H1 (cell line): ENCODE data around the gene CPNE5. TPM values are rescaled to one million over a fixed set of nuclear protein-coding genes. Genes with fewer than 3 reads are reported as not detected.

ENCODE experiments used
- CTCF ChIA-PET: fragments of 300-600 bp; sonication (Branson Sonifier 250); formaldehyde crosslinking; loops from one replicate; lab custom pipeline; 2021; ENCODE audit not compliant: partially characterized antibody; lab: Charles Lee
- POLR2A ChIA-PET: fragments of 300-600 bp; sonication (Branson Sonifier 250); formaldehyde crosslinking; loops from one replicate; lab custom pipeline; 2021; ENCODE audit warnings: inconsistent platforms; ENCODE audit not compliant: partially characterized antibody; lab: Charles Lee
- DNase-seq, 2 experiments: peaks; one replicate each; pipeline versions ENCODE4 v3.0.0 to v3.0.0-alpha.2; 2010 to 2022; ENCODE audit warnings: low spot score in 2 of 2, low read depth in 1 of 2, mixed read lengths in 1 of 2
- FAIRE-seq: peaks from 2 replicates; lab custom pipeline; 2011; peaks lifted over from hg19 to GRCh38; lab: Jason Lieb, UNC
- H2AFZ ChIP-seq: 2 replicates; pipeline ENCODE4 v1.8.1; 2012; ENCODE audit warnings: low read length, inconsistent platforms
- H2AK5ac ChIP-seq: 2 replicates; pipeline ENCODE4 v1.6.1; 2013; ENCODE audit warnings: low read depth, low read length
- H2BK120ac ChIP-seq: replicated peaks from 2 replicates; pipeline ENCODE3; 2013; ENCODE audit warnings: low read depth, low read length, inconsistent platforms
- H2BK12ac ChIP-seq: 2 replicates; pipeline ENCODE4 v1.6.1; 2013; ENCODE audit warnings: low read depth, low read length
- H2BK15ac ChIP-seq: 2 replicates; pipeline ENCODE4 v1.6.1; 2013; ENCODE audit warnings: low read length
- H2BK20ac ChIP-seq: 2 replicates; pipeline ENCODE4 v1.6.1; 2013; ENCODE audit warnings: low read length
- H2BK5ac ChIP-seq: 2 replicates; pipeline ENCODE4 v1.6.1; 2013; ENCODE audit warnings: low read depth, low read length
- H3K14ac ChIP-seq: 2 replicates; pipeline ENCODE4 v1.6.1; 2013; ENCODE audit warnings: inconsistent platforms; ENCODE audit not compliant: insufficient read length
- H3K18ac ChIP-seq: 2 replicates; pipeline ENCODE4 v1.6.1; 2013; ENCODE audit warnings: low read length; ENCODE audit errors: extremely low read depth
- H3K23ac ChIP-seq: 2 replicates; pipeline ENCODE4 v1.6.1; 2013; ENCODE audit warnings: inconsistent platforms; ENCODE audit not compliant: insufficient read length
- H3K23me2 ChIP-seq: 2 replicates; pipeline ENCODE4 v1.6.1; 2013; ENCODE audit warnings: low read depth, low read length
- H3K27ac ChIP-seq: 2 replicates; pipeline ENCODE4 v1.6.1; 2011; ENCODE audit warnings: low read depth, low read length, inconsistent platforms
- H3K27me3 ChIP-seq, 4 experiments: replicated peaks in 1 of 4; 1 replicate in 1 of 4; 2 replicates in 3 of 4; pipeline versions ENCODE4 v1.6.1 to v1.8.1; 2011 to 2013; ENCODE audit warnings: low read length in 3 of 4, mild to moderate bottlenecking in 3 of 4, inconsistent platforms in 2 of 4, mixed read lengths in 2 of 4, moderate library complexity in 1 of 4; ENCODE audit not compliant: control insufficient read depth in 3 of 4, insufficient read depth in 3 of 4; ENCODE audit errors: extremely low read depth in 1 of 4
- H3K36me3 ChIP-seq, 4 experiments: 2 replicates each; pipeline versions ENCODE4 v1.6.1 to v1.8.1; 2011 to 2013; ENCODE audit warnings: mild to moderate bottlenecking in 4 of 4, low read length in 3 of 4, moderate library complexity in 2 of 4, control low read depth in 1 of 4, inconsistent platforms in 1 of 4; ENCODE audit not compliant: insufficient read depth in 4 of 4, control insufficient read depth in 2 of 4
- H3K4ac ChIP-seq: replicated peaks from 2 replicates; pipeline ENCODE3; 2013; ENCODE audit warnings: low read length, low read depth, mixed read lengths, inconsistent platforms; ENCODE audit not compliant: insufficient read length
- H3K4me1 ChIP-seq, 4 experiments: replicated peaks in 1 of 4; 1 replicate in 1 of 4; 2 replicates in 3 of 4; pipeline versions ENCODE4 v1.6.1 to v1.8.1; 2011 to 2013; ENCODE audit warnings: low read length in 3 of 4, inconsistent platforms in 2 of 4, mixed read lengths in 1 of 4; ENCODE audit not compliant: insufficient read depth in 4 of 4, control insufficient read depth in 3 of 4
- H3K4me2 ChIP-seq, 2 experiments: 2 replicates each; pipeline versions ENCODE4 v1.6.1 to v1.8.1; 2011 to 2013; ENCODE audit warnings: low read depth in 2 of 2, low read length in 2 of 2, control low read depth in 1 of 2, inconsistent platforms in 1 of 2, mild to moderate bottlenecking in 1 of 2; ENCODE audit not compliant: insufficient read depth in 1 of 2
- H3K4me3 ChIP-seq, 4 experiments: fragments of 200-600, 300-600 bp in 1 of 4; sonication (generic), shearing (Covaris generic), sonication (Bioruptor Twin) in 1 of 4; 2 replicates each; pipeline versions ENCODE4 v1.5.1 to v1.8.1; 2011 to 2016; ENCODE audit warnings: low read length in 4 of 4, low read depth in 3 of 4, control low read depth in 2 of 4, inconsistent platforms in 2 of 4, mild to moderate bottlenecking in 2 of 4, mixed read lengths in 1 of 4, moderate library complexity in 1 of 4; ENCODE audit not compliant: insufficient read depth in 2 of 4; ENCODE audit errors: extremely low read depth in 1 of 4
- H3K56ac ChIP-seq: replicated peaks from 2 replicates; pipeline ENCODE3; 2013; ENCODE audit warnings: low read depth, mild to moderate bottlenecking, mixed read lengths, low read length, inconsistent platforms; ENCODE audit not compliant: insufficient read length
- H3K79me1 ChIP-seq: 2 replicates; pipeline ENCODE4 v1.6.1; 2013; ENCODE audit warnings: low read depth, low read length, control low read depth
- H3K79me2 ChIP-seq, 2 experiments: 2 replicates each; pipeline versions ENCODE4 v1.6.1 to v1.8.1; 2012 to 2013; ENCODE audit warnings: low read length in 2 of 2, mild to moderate bottlenecking in 2 of 2, inconsistent platforms in 1 of 2; ENCODE audit not compliant: insufficient read depth in 2 of 2, control insufficient read depth in 1 of 2
- H3K9ac ChIP-seq, 4 experiments: replicated peaks in 1 of 4; 1 replicate in 1 of 4; 2 replicates in 3 of 4; pipeline versions ENCODE4 v1.6.1 to v1.8.1; 2011 to 2013; ENCODE audit warnings: low read depth in 3 of 4, low read length in 3 of 4, control low read depth in 2 of 4, mild to moderate bottlenecking in 2 of 4, moderate library complexity in 2 of 4, inconsistent platforms in 1 of 4; ENCODE audit errors: extremely low read depth in 1 of 4
- H3K9me3 ChIP-seq, 2 experiments: 2 replicates each; pipeline versions ENCODE4 v1.6.1 to v1.8.1; 2012 to 2013; ENCODE audit warnings: mild to moderate bottlenecking in 2 of 2, moderate library complexity in 2 of 2, control low read depth in 1 of 2, inconsistent platforms in 1 of 2, low read depth in 1 of 2, low read length in 1 of 2, mixed read lengths in 1 of 2; ENCODE audit not compliant: insufficient read depth in 2 of 2
- H4K20me1 ChIP-seq, 2 experiments: replicated peaks in 1 of 2; 2 replicates each; pipeline versions ENCODE3 to v1.8.1; 2011 to 2013; ENCODE audit warnings: inconsistent platforms in 2 of 2, low read length in 2 of 2, mild to moderate bottlenecking in 1 of 2; ENCODE audit not compliant: insufficient read depth in 2 of 2, control insufficient read depth in 1 of 2
- H4K5ac ChIP-seq: 2 replicates; pipeline ENCODE4 v1.6.1; 2013; ENCODE audit warnings: low read length, low read depth, mixed read lengths, inconsistent platforms; ENCODE audit not compliant: insufficient read length
- H4K8ac ChIP-seq: 2 replicates; pipeline ENCODE4 v1.8.0; 2013; ENCODE audit warnings: mild to moderate bottlenecking, moderate library complexity, low read length, inconsistent platforms; ENCODE audit not compliant: insufficient read depth; ENCODE audit errors: extremely low read depth
- H4K91ac ChIP-seq: replicated peaks from 2 replicates; pipeline ENCODE3; 2013; ENCODE audit warnings: low read length, mixed read lengths, inconsistent platforms; ENCODE audit not compliant: insufficient read length
- BCL11A ChIP-seq, 2 experiments: IDR thresholded peaks; one replicate each; pipeline ENCODE4 v1.6.1; 2011; ENCODE audit warnings: low read depth in 2 of 2, low read length in 2 of 2, mild to moderate bottlenecking in 2 of 2
- BRCA1 ChIP-seq: IDR thresholded peaks from 2 replicates; pipeline ENCODE4 v1.6.1; 2012; ENCODE audit warnings: low read depth, low read length, improper control_type of control experiment
- CEBPB ChIP-seq: IDR thresholded peaks from 2 replicates; pipeline ENCODE4 v1.6.1; 2012; ENCODE audit warnings: low read depth, low read length
- POLR2AphosphoS5 ChIP-seq: IDR thresholded peaks from 2 replicates; pipeline ENCODE4 v1.6.1; 2011; ENCODE audit warnings: low read depth, low read length
- RXRA ChIP-seq: IDR thresholded peaks from 2 replicates; pipeline ENCODE4 v1.6.1; 2011; ENCODE audit warnings: low read depth, mild to moderate bottlenecking, low read length, moderate library complexity; ENCODE audit not compliant: insufficient read depth
- SIRT6 ChIP-seq: IDR thresholded peaks from one replicate; pipeline ENCODE4 v1.7.1; 2012; ENCODE audit warnings: low read length, inconsistent platforms
- SP1 ChIP-seq: IDR thresholded peaks from 2 replicates; pipeline ENCODE4 v1.6.1; 2011; ENCODE audit warnings: low read depth, low read length
- SRF ChIP-seq: IDR thresholded peaks from 2 replicates; pipeline ENCODE4 v1.6.1; 2011; ENCODE audit warnings: mild to moderate bottlenecking, low read depth, low read length, moderate library complexity
- TAF7 ChIP-seq: optimal IDR thresholded peaks from 2 replicates; pipeline ENCODE3; 2011; ENCODE audit warnings: low read depth, mild to moderate bottlenecking, inconsistent platforms, low read length, moderate library complexity, borderline replicate concordance
- YY1 ChIP-seq: IDR thresholded peaks from 2 replicates; pipeline ENCODE4 v1.6.1; 2011; ENCODE audit warnings: low read depth, mild to moderate bottlenecking, low read length
- WGBS, 2 experiments: shearing (Covaris generic) in 1 of 2; methylation state at CpG; one replicate each; pipeline versions ENCODE4 v1.1.6 to v1.1.7; 2013 to 2015; ENCODE audit warnings: low lambda C conversion rate in 2 of 2, mixed read lengths in 2 of 2, inconsistent platforms in 1 of 2, low coverage in 1 of 2, missing lambda C conversion rate in 1 of 2; ENCODE audit not compliant: insufficient replicate concordance in 2 of 2, insufficient coverage in 1 of 2, insufficient read length in 1 of 2; ENCODE audit errors: extremely low coverage in 1 of 2, missing lambda C conversion rate in 1 of 2; 5-methylcytosine and 5-hydroxymethylcytosine counted together
- polyA plus RNA-seq, 7 experiments: library from polyadenylated mRNA; depleted of rRNA in 3 of 7; stranded (reverse) in 5 of 7; unstranded in 2 of 7; fragments of >200 nt in 5 of 7; fragments of 200-250 nt in 2 of 7; gene quantifications; 1 replicate in 5 of 7; 2 replicates in 1 of 7; 4 replicates in 1 of 7; pipeline versions ENCODE4 v1.2.1 to v1.2.3, GENCODE V29; 2011 to 2013; ENCODE audit warnings: missing spikeins in 2 of 7, mixed read lengths in 2 of 7
- total RNA-seq: library from RNA; stranded (reverse); fragmentation: NEBNext Ultra II Directional; extraction: Animal tissue kit (Norgen Biotek cat#: 25700); gene quantifications from 2 replicates; pipeline ENCODE4 v1.2.1, GENCODE V29; 2021
- TF ChIP-seq, protein P1 (sequence below): IDR thresholded peaks from 2 replicates; pipeline ENCODE4 v1.6.1; 2012; ENCODE audit warnings: inconsistent platforms
- TF ChIP-seq, protein P2 (sequence below): IDR thresholded peaks from 2 replicates; pipeline ENCODE4 v1.6.1; 2012; ENCODE audit warnings: inconsistent platforms

The CPNE5 gene
- total and polyA plus RNA-seq, 2 of the 8 experiments (the other 6 are each of a cell fraction or from before 2014, with no cell fraction given) = 0.88 to 1.8 TPM

DNA sequence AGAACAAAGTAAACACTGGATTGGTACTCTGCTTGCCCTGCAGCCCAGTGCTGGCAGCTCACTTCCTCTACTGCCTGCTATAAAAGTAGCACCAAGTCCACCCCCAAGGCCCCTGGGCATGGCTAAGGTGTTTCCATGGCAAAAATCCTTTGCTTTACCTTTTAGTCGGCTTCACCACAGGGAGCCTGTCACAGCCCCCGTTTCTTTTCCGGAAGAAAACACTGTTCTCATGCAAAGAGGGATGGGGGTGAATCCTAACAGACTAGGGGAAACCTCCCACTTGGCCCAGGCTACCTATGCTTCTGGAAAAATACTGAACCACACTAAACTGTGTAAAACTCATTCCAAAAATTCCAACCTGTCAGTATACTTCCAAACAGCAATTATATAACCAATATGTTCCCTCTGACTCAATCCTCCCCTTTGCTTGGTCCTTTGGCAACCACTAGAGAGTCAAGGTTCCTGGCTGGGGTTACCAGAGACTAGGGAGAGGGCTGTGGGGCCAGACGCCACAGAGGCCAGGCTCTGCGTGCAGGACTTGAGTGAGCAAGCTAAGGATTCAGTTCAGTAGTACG is 19.2 kb upstream of the CPNE5 start:
- Histone ChIP-seq H2BK12ac (no peak overlapping the region), H3K9me3 (peaks cover 0 to 3% of the 10 kb centered on the region in 2 experiments; a peak in 2 of 4 replicates), H2BK120ac (peak overlapping the region; percentile 33), H3K23ac (no peak overlapping the region), H3K4ac (no peak overlapping the region), H3K23me2 (no peaks in the 10 kb centered on the region; the same call in 1 of the 2 replicates), H2AFZ (no peak overlapping the region), H3K4me1 (peaks cover 2 to 11% (median 3%) of the 10 kb centered on the region in 4 experiments; a peak in 5 of 7 replicates), H4K20me1 (peaks cover 0 to under 1% of the 10 kb centered on the region in 2 experiments), H4K5ac (peak overlapping the region; percentile 55), H3K27me3 (no peaks in the 10 kb centered on the region), H3K79me1 (peaks cover 15% of the 10 kb centered on the region; the same call in 1 of the 2 replicates), H3K79me2 (peaks cover 3 to 44% of the 10 kb centered on the region in 2 experiments), H3K27ac (peak overlapping the region; percentile 75), H4K8ac (no peak overlapping the region), H4K91ac (peak overlapping the region; percentile 20), H3K4me2 (peak overlapping the region; percentile 2 to 39; a peak in 2 of 4 replicates), H3K4me3 (peak overlapping the region in 1 of 4 experiments; percentile 17; a peak in 2 of 8 replicates), H2BK5ac (peak overlapping the region; percentile 10; the same call in 1 of the 2 replicates), H3K9ac (no peak overlapping the region), H3K18ac (peak overlapping the region; percentile 26; the same call in 1 of the 2 replicates), H2BK20ac (no peak overlapping the region), H3K36me3 (peaks cover 6 to 45% (median 25%) of the 10 kb centered on the region in 4 experiments; a peak in 7 of 8 replicates), H2AK5ac (no peak overlapping the region), H3K56ac (no peak overlapping the region), H3K14ac (no peak overlapping the region), H2BK15ac (no peak overlapping the region)
- CTCF ChIA-PET = interaction anchor here (0.7 to 12.6 kb wide), 4 partner anchors 10 to 98 kb away, joined by 3 to 99 read pairs (median 8); no protein-coding TSS in a partner anchor
- DNase-seq (peak in 1 of 2 experiments; percentile 77), FAIRE-seq (no peak)
- 42% methylated on average over 6 of the region's 6 CpGs; no CpG with 5 or more reads in 1 of the 2 experiments for WGBS, 2 experiments
- POLR2A ChIA-PET = interaction anchor here (0.6 to 1.5 kb wide), 5 partner anchors 9 to 171 kb away, joined by 3 to 4 read pairs (median 3); no protein-coding TSS in a partner anchor
- TF ChIP-seq POLR2AphosphoS5 (no peak), CEBPB (no peak; the same call in 1 of the 2 replicates), SIRT6 (no peak), RXRA (no peak), YY1 (no peak), BCL11A (IDR thresholded peaks at IDR 0.05; ENCODE audit: low read depth in 2 of 2, low read length in 2 of 2) (no peak), TAF7 (no peak), SP1 (peak; percentile 44; the same call in 1 of the 2 replicates), BRCA1 (no peak), SRF (no peak)
- TF ChIP-seq, protein P1, sequence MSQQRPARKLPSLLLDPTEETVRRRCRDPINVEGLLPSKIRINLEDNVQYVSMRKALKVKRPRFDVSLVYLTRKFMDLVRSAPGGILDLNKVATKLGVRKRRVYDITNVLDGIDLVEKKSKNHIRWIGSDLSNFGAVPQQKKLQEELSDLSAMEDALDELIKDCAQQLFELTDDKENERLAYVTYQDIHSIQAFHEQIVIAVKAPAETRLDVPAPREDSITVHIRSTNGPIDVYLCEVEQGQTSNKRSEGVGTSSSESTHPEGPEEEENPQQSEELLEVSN = no peak
- TF ChIP-seq, protein P2, sequence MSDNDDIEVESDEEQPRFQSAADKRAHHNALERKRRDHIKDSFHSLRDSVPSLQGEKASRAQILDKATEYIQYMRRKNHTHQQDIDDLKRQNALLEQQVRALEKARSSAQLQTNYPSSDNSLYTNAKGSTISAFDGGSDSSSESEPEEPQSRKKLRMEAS = no peak
